Astrocyte (in vitro differentiated cells and primary cell): Measurements from ENCODE around the gene CXADR. TPM values are rescaled to one million over a fixed set of nuclear protein-coding genes. Genes with fewer than 3 reads are reported as not detected.

Source experiments
- DNase-seq: peaks from one replicate; pipeline ENCODE4 v3.0.0-alpha.2; 2010; ENCODE audit warnings: low read depth
- FAIRE-seq: peaks from 2 replicates; lab custom pipeline; 2011; peaks lifted over from hg19 to GRCh38; lab: Jason Lieb, UNC
- H2AFZ ChIP-seq: 2 replicates; pipeline ENCODE4 v1.6.0; 2012; ENCODE audit warnings: low read depth, low read length, inconsistent platforms
- H3K27ac ChIP-seq: 2 replicates; pipeline ENCODE4 v1.5.1; 2011; ENCODE audit warnings: low read depth, low read length, inconsistent platforms
- H3K27me3 ChIP-seq: 2 replicates; pipeline ENCODE4 v1.6.0; 2011; ENCODE audit warnings: low read length, inconsistent platforms; ENCODE audit not compliant: insufficient read depth
- H3K36me3 ChIP-seq: 2 replicates; pipeline ENCODE4 v1.5.1; 2011; ENCODE audit warnings: low read length, inconsistent platforms; ENCODE audit not compliant: insufficient read depth
- H3K4me1 ChIP-seq: 2 replicates; pipeline ENCODE4 v1.5.1; 2011; ENCODE audit warnings: low read length, inconsistent platforms; ENCODE audit not compliant: insufficient read depth
- H3K4me2 ChIP-seq: 2 replicates; pipeline ENCODE4 v1.6.0; 2012; ENCODE audit warnings: low read length, inconsistent platforms
- H3K4me3 ChIP-seq: 2 replicates; pipeline ENCODE4 v1.5.1; 2011; ENCODE audit warnings: low read depth, mild to moderate bottlenecking, low read length, inconsistent platforms; ENCODE audit not compliant: insufficient read depth
- H3K79me2 ChIP-seq: 2 replicates; pipeline ENCODE4 v1.6.0; 2012; ENCODE audit warnings: mild to moderate bottlenecking, low read length, inconsistent platforms; ENCODE audit not compliant: insufficient read depth
- H3K9ac ChIP-seq: 2 replicates; pipeline ENCODE4 v1.6.0; 2012; ENCODE audit warnings: mild to moderate bottlenecking, low read length, inconsistent platforms
- H3K9me3 ChIP-seq: 2 replicates; pipeline ENCODE4 v1.5.1; 2012; ENCODE audit warnings: low read depth, mild to moderate bottlenecking, low read length, inconsistent platforms; ENCODE audit not compliant: insufficient read depth
- H4K20me1 ChIP-seq: 2 replicates; pipeline ENCODE4 v1.6.0; 2012; ENCODE audit warnings: low read length, inconsistent platforms; ENCODE audit not compliant: insufficient read depth
- H3K27ac Mint-ChIP-seq: one replicate; pipeline ENCODE4 v1.8.0; 2021; ENCODE audit warnings: mild to moderate bottlenecking, mixed read lengths; ENCODE audit not compliant: unreplicated experiment
- H3K27me3 Mint-ChIP-seq: one replicate; pipeline ENCODE4 v1.8.0; 2021; ENCODE audit warnings: low read depth, mixed read lengths; ENCODE audit not compliant: unreplicated experiment
- H3K36me3 Mint-ChIP-seq: one replicate; pipeline ENCODE4 v1.8.0; 2021; ENCODE audit warnings: low read depth, mixed read lengths; ENCODE audit not compliant: unreplicated experiment
- H3K4me1 Mint-ChIP-seq: one replicate; pipeline ENCODE4 v1.8.0; 2021; ENCODE audit warnings: low read depth, mixed read lengths; ENCODE audit not compliant: unreplicated experiment
- H3K4me3 Mint-ChIP-seq: one replicate; pipeline ENCODE4 v1.8.0; 2021; ENCODE audit warnings: mild to moderate bottlenecking, moderate library complexity, mixed read lengths; ENCODE audit not compliant: unreplicated experiment
- H3K9me3 Mint-ChIP-seq: one replicate; pipeline ENCODE4 v1.8.0; 2021; ENCODE audit warnings: mild to moderate bottlenecking, mixed read lengths; ENCODE audit not compliant: unreplicated experiment
- CTCF ChIP-seq: IDR thresholded peaks from 2 replicates; pipeline ENCODE4 v1.5.1; 2011; ENCODE audit warnings: low read depth, mild to moderate bottlenecking, inconsistent platforms, low read length, moderate library complexity; ENCODE audit not compliant: insufficient read depth
- EZH2 ChIP-seq: IDR thresholded peaks from 2 replicates; pipeline ENCODE4 v1.6.1; 2012; ENCODE audit warnings: mild to moderate bottlenecking, low read length, inconsistent platforms; ENCODE audit not compliant: insufficient read depth
- total RNA-seq: library from RNA; stranded (reverse); gene quantifications from 2 replicates; pipeline ENCODE4 v1.2.1, GENCODE V29; 2021

The CXADR gene
- total RNA-seq, 1 donor from 2014 or later, result 30.6 TPM

GRCh38 chr21:17491716-17492414 is 21.0 kb upstream of the CXADR start:
- Histone ChIP-seq H3K4me3 (no peak overlapping the region), H3K4me1 (peaks cover 18% of the 10 kb centered on the region), H3K36me3 (no peaks in the 10 kb centered on the region), H3K9me3 (no peaks in the 10 kb centered on the region), H3K27me3 (no peaks in the 10 kb centered on the region), H3K79me2 (no peaks in the 10 kb centered on the region), H3K9ac (peak overlapping the region; percentile 29), H3K4me2 (peak overlapping the region; percentile 70), H3K27ac (peak overlapping the region; percentile 66), H4K20me1 (no peaks in the 10 kb centered on the region), H2AFZ (no peak overlapping the region)
- Mint-ChIP-seq H3K36me3 (no peaks in the 10 kb centered on the region), H3K27me3 (no peaks in the 10 kb centered on the region), H3K27ac (peak overlapping the region; percentile 96), H3K4me1 (peaks cover 20% of the 10 kb centered on the region), H3K9me3 (peaks cover 3% of the 10 kb centered on the region), H3K4me3 (peak overlapping the region; percentile 42)
- DNase-seq (peak; percentile 100), FAIRE-seq (peak; percentile 89)
- TF ChIP-seq EZH2, result no peak
- no peak for TF ChIP-seq CTCF

- Histone ChIP-seq H3K4me1 (peaks cover 18% of the 10 kb centered on the region), H3K36me3 (no peaks in the 10 kb centered on the region), H3K9ac (peak overlapping the region; percentile 11), H3K4me2 (peak overlapping the region; percentile 70), H3K9me3 (no peaks in the 10 kb centered on the region), H2AFZ (no peak overlapping the region), H3K27ac (peak overlapping the region; percentile 66), H4K20me1 (no peaks in the 10 kb centered on the region), H3K27me3 (no peaks in the 10 kb centered on the region), H3K4me3 (no peak overlapping the region), H3K79me2 (no peaks in the 10 kb centered on the region)
- peak; percentile 23 for FAIRE-seq
- Mint-ChIP-seq H3K4me1 (peaks cover 22% of the 10 kb centered on the region), H3K4me3 (no peak overlapping the region), H3K36me3 (no peaks in the 10 kb centered on the region), H3K27me3 (no peaks in the 10 kb centered on the region), H3K27ac (peak overlapping the region; percentile 96), H3K9me3 (peaks cover 3% of the 10 kb centered on the region)
- peak; percentile 83 for DNase-seq
- TF ChIP-seq EZH2, result no peak
- no peak for TF ChIP-seq CTCF
These were observed 20.3 kb upstream of the CXADR start for GRCh38 chr21:17492415-17493168.
